Measurements from ENCODE around the gene ERFL.

The ERFL gene

DNA sequence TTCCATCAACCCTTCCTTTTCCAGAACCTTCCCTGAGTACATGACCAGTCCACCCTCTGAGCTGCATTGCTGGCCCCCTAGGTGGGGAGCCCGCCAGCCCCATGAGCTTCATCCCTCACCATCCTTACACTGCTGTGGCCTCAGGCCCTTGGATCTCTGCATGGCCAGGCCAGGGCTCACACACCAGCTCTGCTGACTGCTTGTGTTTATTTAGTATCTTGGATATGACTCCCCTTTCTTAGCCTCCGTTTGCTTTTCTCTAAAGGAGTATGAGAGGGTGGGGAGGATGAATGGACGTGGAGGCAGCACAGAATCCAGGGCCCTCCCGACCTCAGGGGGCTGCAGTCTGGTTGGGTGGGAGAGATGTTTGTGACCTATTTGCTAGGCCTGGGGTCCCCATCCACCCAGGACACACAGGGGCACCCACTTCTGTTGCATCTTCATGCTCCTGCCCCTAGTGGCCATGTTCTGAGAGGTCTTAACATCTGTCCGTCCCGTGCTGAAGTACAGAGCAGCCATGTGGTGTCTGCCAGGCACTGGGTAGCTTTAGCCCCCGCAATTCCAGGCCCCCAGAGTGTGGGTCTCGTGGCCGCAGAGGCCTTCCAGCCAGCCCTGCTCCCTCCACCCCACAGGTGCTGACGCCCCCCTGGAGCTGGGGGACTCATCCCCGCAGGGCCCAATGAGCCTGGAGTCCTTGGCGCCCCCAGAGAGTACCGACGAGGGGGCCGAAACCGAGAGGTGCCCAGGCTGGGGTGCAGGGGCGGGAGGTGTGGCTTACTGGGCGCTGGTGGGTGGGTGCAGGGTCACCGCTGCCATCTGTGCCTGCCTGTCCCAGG, 32.3 kb downstream of the ERFL start:
- Histone ChIP-seq H3K4me3 (ENCODE audit: low read depth, low read length) (no peak overlapping the region), H3K9me3 (ENCODE audit: control insufficient read depth, insufficient read depth, low read length) (no peaks in the 10 kb centered on the region), H3K27me3 (ENCODE audit: control insufficient read depth, insufficient read depth, low read length) (no peaks in the 10 kb centered on the region), H3K4me1 (ENCODE audit: control insufficient read depth, insufficient read depth, low read length) (peaks cover 2% of the 10 kb centered on the region), H3K36me3 (ENCODE audit: control insufficient read depth, insufficient read depth, low read length) (peaks cover 14% of the 10 kb centered on the region), H3K9ac (ENCODE audit: low read depth, low read length) (no peak overlapping the region)

DNA sequence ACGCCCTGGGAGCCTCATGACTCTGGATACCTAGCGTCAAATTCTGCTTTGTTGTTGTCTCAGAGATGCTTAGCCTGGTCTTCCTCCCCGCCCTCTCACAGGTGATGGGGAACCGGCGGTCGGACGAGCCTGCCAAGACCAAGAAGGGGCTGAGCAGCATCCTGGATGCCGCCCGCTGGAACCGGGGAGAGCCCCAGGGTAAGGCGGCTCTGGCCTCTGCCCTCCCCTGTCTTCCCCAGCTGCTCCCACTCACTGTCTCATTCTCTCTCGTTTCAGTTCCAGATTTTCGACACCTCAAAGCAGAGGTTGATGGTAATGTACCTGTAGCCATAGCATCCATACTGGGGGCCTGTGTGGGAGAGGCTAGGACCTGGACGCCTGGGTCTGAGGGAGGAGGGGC, 33.9 kb downstream of the ERFL start:
- peaks cover 16% of the 10 kb centered on the region for H3K36me3 ChIP-seq (ENCODE audit: control insufficient read depth, insufficient read depth, low read length)
- H3K9ac ChIP-seq (ENCODE audit: low read depth, low read length) = no peak overlapping the region
- peaks cover 2% of the 10 kb centered on the region for H3K4me1 ChIP-seq (ENCODE audit: control insufficient read depth, insufficient read depth, low read length)
- H3K4me3 ChIP-seq (ENCODE audit: low read depth, low read length) = no peak overlapping the region
- no peaks in the 10 kb centered on the region for H3K9me3 ChIP-seq (ENCODE audit: control insufficient read depth, insufficient read depth, low read length)
- no peaks in the 10 kb centered on the region for H3K27me3 ChIP-seq (ENCODE audit: control insufficient read depth, insufficient read depth, low read length)

GRCh38 chr19:41893899-41894298, 34.4 kb downstream of the ERFL start:
- H3K9me3 ChIP-seq (ENCODE audit: control insufficient read depth, insufficient read depth, low read length) = no peaks in the 10 kb centered on the region
- H3K4me1 ChIP-seq (ENCODE audit: control insufficient read depth, insufficient read depth, low read length) = peaks cover 2% of the 10 kb centered on the region
- peaks cover 21% of the 10 kb centered on the region for H3K36me3 ChIP-seq (ENCODE audit: control insufficient read depth, insufficient read depth, low read length)
- H3K4me3 ChIP-seq (ENCODE audit: low read depth, low read length) = no peak overlapping the region
- no peaks in the 10 kb centered on the region for H3K27me3 ChIP-seq (ENCODE audit: control insufficient read depth, insufficient read depth, low read length)
- H3K9ac ChIP-seq (ENCODE audit: low read depth, low read length) = no peak overlapping the region

DNA sequence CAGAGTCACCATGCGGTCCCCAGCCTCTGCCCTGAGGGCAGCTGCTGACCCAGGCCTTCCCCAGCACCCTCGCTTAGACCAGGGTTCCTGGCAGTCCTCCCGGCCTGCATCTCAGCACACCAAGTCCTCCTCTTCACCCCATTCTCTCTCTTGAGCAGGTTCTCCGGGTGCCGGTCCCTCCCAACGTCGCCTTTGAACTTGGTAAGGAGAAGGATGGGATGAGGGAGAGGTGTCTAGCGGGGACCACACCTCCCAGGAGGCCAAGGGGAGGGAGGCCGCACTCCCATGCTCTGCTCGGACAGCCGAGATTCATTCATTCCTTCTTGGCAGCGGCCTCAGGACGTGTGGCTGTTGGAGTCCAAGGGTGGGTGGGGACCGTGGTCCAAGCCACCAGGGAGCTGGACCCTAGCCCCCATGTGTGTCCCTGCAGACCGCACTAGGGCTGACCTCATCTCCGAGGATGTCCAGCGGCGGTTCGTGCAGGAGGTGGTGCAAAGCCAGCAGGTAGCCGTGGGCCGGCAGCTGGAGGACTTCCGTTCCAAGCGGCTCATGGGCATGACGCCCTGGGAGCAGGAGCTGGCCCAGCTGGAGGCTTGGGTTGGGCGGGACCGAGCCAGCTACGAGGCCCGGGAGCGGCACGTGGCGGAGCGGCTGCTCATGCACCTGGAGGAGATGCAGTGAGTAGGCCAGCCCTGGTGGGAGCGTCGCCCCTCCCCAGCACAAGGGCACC, 35.9 kb downstream of the ERFL start:
- peaks cover 4% of the 10 kb centered on the region for H3K4me1 ChIP-seq (ENCODE audit: control insufficient read depth, insufficient read depth, low read length)
- H3K36me3 ChIP-seq (ENCODE audit: control insufficient read depth, insufficient read depth, low read length) = peaks cover 20% of the 10 kb centered on the region
- no peak overlapping the region for H3K9ac ChIP-seq (ENCODE audit: low read depth, low read length)
- no peak overlapping the region for H3K4me3 ChIP-seq (ENCODE audit: low read depth, low read length)
- no peaks in the 10 kb centered on the region for H3K27me3 ChIP-seq (ENCODE audit: control insufficient read depth, insufficient read depth, low read length)
- H3K9me3 ChIP-seq (ENCODE audit: control insufficient read depth, insufficient read depth, low read length) = no peaks in the 10 kb centered on the region

DNA sequence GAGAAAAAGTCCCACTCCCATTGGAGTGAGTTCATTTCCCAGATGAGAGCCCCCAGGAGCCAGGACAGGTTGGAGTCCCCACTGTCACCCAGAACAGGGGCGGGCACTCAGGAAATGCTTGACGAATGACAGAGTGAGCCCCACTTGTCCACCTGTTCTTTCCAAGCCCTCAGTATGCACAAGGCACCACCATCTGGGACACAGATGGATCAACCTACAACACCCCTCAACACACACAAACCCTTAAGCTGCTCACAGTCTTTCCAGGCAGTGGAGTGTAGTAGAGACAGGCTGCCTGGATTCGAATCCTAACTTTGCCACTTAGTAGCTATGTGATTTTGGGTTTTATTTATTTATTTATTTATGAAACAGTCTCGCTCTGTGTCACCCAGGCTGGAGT, 37.3 kb downstream of the ERFL start:
- Histone ChIP-seq H3K4me3 (ENCODE audit: low read depth, low read length) (no peak overlapping the region), H3K4me1 (ENCODE audit: control insufficient read depth, insufficient read depth, low read length) (peaks cover 7% of the 10 kb centered on the region), H3K9ac (ENCODE audit: low read depth, low read length) (no peak overlapping the region), H3K9me3 (ENCODE audit: control insufficient read depth, insufficient read depth, low read length) (no peaks in the 10 kb centered on the region), H3K36me3 (ENCODE audit: control insufficient read depth, insufficient read depth, low read length) (peaks cover 20% of the 10 kb centered on the region), H3K27me3 (ENCODE audit: control insufficient read depth, insufficient read depth, low read length) (no peaks in the 10 kb centered on the region)

DNA sequence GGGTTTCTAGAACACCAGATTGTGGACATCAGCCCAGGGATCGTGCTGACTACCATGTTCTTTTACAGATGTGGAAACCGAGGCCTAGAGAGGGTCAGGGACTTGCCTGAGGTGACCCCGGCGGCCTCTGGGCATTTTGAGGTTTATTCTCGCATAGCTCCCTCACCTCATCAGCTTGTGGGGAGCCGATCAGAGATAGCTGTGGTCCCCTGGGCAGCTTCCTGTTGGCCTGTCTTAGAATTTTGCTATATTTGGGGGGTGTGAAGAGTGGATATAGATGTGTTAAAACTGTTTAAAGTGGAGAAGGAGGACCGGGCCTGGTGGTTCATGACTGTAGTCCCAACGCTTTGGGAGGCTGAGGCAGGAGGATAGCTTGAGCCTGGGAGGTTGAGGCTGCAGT, 38.4 kb downstream of the ERFL start:
- Histone ChIP-seq H3K4me1 (ENCODE audit: control insufficient read depth, insufficient read depth, low read length) (peaks cover 7% of the 10 kb centered on the region), H3K9ac (ENCODE audit: low read depth, low read length) (no peak overlapping the region), H3K36me3 (ENCODE audit: control insufficient read depth, insufficient read depth, low read length) (peaks cover 17% of the 10 kb centered on the region), H3K4me3 (ENCODE audit: low read depth, low read length) (no peak overlapping the region), H3K9me3 (ENCODE audit: control insufficient read depth, insufficient read depth, low read length) (no peaks in the 10 kb centered on the region), H3K27me3 (ENCODE audit: control insufficient read depth, insufficient read depth, low read length) (no peaks in the 10 kb centered on the region)

GRCh38 chr19:41888926-41889325, 39.3 kb downstream of the ERFL start:
- no peak overlapping the region for H3K9ac ChIP-seq (ENCODE audit: low read depth, low read length)
- H3K9me3 ChIP-seq (ENCODE audit: control insufficient read depth, insufficient read depth, low read length) = no peaks in the 10 kb centered on the region
- H3K4me1 ChIP-seq (ENCODE audit: control insufficient read depth, insufficient read depth, low read length) = peaks cover 7% of the 10 kb centered on the region
- peaks cover 11% of the 10 kb centered on the region for H3K36me3 ChIP-seq (ENCODE audit: control insufficient read depth, insufficient read depth, low read length)
- no peak overlapping the region for H3K4me3 ChIP-seq (ENCODE audit: low read depth, low read length)
- no peaks in the 10 kb centered on the region for H3K27me3 ChIP-seq (ENCODE audit: control insufficient read depth, insufficient read depth, low read length)

GRCh38 chr19:41887711-41888382, 40.4 kb downstream of the ERFL start:
- H3K27me3 ChIP-seq (ENCODE audit: control insufficient read depth, insufficient read depth, low read length) = peaks cover 6% of the 10 kb centered on the region
- peaks cover 7% of the 10 kb centered on the region for H3K4me1 ChIP-seq (ENCODE audit: control insufficient read depth, insufficient read depth, low read length)
- no peak overlapping the region for H3K9ac ChIP-seq (ENCODE audit: low read depth, low read length)
- H3K4me3 ChIP-seq (ENCODE audit: low read depth, low read length) = no peak overlapping the region
- H3K36me3 ChIP-seq (ENCODE audit: control insufficient read depth, insufficient read depth, low read length) = peaks cover 9% of the 10 kb centered on the region
- H3K9me3 ChIP-seq (ENCODE audit: control insufficient read depth, insufficient read depth, low read length) = no peaks in the 10 kb centered on the region

DNA sequence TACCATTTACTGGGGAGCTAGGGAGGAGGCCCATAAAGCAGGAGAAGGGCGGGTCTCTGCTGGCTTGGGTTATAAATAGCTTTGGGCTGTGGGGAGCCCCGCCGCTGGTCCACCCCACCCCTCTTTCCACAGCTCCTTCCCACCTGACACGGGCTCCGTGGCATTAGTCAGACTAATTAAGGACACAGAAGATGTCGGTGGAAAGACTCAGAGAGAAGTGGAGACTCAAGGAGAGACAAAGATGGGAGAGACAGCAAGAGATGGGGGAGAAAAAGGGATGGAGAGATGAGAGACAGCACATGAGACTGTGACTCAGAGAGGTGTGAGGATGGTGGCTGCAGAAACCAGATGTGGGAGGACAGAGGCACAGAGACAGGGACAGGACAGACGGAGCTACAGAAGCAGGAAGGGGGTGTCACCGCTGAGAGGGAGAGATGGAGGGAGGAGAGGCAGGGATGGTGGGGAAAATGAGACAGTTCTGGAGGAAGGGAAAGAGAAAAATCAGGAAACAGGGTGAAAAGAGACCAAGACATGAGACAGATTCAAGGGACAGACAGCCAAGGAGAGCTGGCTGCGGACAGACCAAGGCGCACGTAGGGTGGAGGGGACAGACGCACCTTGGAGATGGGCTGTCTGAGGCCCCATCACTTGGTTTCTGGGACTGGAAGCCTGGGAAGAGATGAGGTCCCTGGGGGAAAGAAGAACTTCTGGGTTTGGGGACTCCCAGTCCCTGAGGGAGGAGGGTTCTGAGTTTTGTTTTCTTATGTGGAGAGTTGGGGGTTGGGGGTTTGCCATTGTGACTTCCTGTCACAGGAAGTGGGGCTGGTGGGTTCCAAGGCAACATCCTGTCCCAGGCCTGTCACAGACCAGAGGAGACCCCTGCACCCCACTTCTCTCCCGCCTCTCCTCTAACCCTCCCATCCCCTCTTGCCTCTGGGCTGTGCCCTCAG, 41.2 kb downstream of the ERFL start:
- H3K36me3 ChIP-seq (ENCODE audit: control insufficient read depth, insufficient read depth, low read length) = peaks cover 8% of the 10 kb centered on the region
- peaks cover 10% of the 10 kb centered on the region for H3K4me1 ChIP-seq (ENCODE audit: control insufficient read depth, insufficient read depth, low read length)
- no peaks in the 10 kb centered on the region for H3K9me3 ChIP-seq (ENCODE audit: control insufficient read depth, insufficient read depth, low read length)
- H3K9ac ChIP-seq (ENCODE audit: low read depth, low read length) = no peak overlapping the region
- H3K27me3 ChIP-seq (ENCODE audit: control insufficient read depth, insufficient read depth, low read length) = peaks cover 13% of the 10 kb centered on the region
- no peak overlapping the region for H3K4me3 ChIP-seq (ENCODE audit: low read depth, low read length)

DNA sequence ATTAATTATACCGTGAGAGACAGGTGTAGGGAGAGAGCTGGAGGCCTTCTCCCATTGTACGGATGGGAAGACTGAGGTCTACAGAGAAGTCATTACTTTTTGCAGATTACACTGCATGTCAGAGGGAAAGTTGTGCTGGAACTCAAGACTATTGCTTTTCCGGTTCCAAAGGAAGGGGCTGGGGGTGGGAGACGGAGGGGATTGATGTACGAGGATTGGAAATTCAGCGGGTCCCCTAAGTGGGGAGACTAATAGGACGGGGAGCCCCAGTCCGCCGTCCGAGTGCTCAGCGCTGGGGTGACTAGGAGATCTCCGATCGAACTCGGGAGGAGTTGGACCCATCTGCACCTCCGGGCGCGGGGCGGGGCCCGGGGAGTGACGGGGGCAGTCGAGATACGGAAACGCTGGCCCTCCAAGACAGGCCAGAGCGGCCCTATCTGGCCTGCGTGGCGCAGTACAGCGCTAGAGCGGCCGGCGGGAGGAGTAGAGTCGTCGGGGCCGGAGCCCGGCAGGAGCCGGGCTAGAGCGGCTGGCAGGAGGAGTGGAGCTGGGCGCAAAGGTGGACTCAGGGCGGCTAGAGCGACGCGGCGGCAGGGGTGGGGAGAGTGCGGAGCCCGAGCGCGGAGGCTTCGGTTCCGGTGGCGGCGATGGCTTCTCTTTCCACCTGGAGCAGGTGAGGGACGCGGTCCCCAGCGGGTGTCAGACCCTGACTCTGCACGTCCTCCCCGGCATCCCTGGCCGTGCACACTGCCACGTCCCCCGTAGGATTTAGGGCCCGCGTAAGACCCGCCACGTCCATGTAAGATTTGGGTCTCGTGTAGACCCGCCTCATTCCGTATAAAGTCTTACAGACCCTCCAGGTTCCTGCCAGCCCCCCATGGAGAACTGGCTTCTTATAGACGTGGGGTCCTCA, 44.2 kb downstream of the ERFL start:
- H3K9me3 ChIP-seq (ENCODE audit: control insufficient read depth, insufficient read depth, low read length) = no peaks in the 10 kb centered on the region
- H3K4me1 ChIP-seq (ENCODE audit: control insufficient read depth, insufficient read depth, low read length) = peaks cover 10% of the 10 kb centered on the region
- peak overlapping the region; percentile 85 for H3K9ac ChIP-seq (ENCODE audit: low read depth, low read length)
- peaks cover 3% of the 10 kb centered on the region for H3K36me3 ChIP-seq (ENCODE audit: control insufficient read depth, insufficient read depth, low read length)
- peaks cover 19% of the 10 kb centered on the region for H3K27me3 ChIP-seq (ENCODE audit: control insufficient read depth, insufficient read depth, low read length)
- peak overlapping the region; percentile 90 for H3K4me3 ChIP-seq (ENCODE audit: low read depth, low read length)
